HL-60 (cell line): ENCODE measurements around the gene CACNA2D1.

Experiments used
- DNase-seq, 2 experiments: peaks; one replicate each; pipeline ENCODE4 v3.0.0-alpha.2; 2010 to 2020; ENCODE audit warnings: low read depth in 1 of 2, low spot score in 1 of 2
- H3K27ac ChIP-seq: fragments of 250-450 bp; sonication (Bioruptor Pico); replicated peaks from 2 replicates; pipeline ENCODE4 v1.5.1; 2020; ENCODE audit warnings: mild to moderate bottlenecking, moderate library complexity
- H3K27me3 ChIP-seq: fragments of 250-450 bp; sonication (Bioruptor Pico); 2 replicates; pipeline ENCODE4 v1.5.1; 2021; ENCODE audit warnings: mild to moderate bottlenecking, moderate library complexity; ENCODE audit not compliant: insufficient read depth, poor library complexity, severe bottlenecking
- H3K4me3 ChIP-seq: replicated peaks from 2 replicates; pipeline ENCODE4 v1.5.1; 2011; ENCODE audit warnings: mild to moderate bottlenecking, control low read depth, low read length; ENCODE audit not compliant: insufficient read depth
- GABPA ChIP-seq: IDR thresholded peaks from 2 replicates; pipeline ENCODE4 v1.6.1; 2012; ENCODE audit warnings: low read depth
- POLR2AphosphoS5 ChIP-seq: IDR thresholded peaks from 2 replicates; pipeline ENCODE4 v1.6.1; 2012; ENCODE audit warnings: low read depth
- SPI1 ChIP-seq: IDR thresholded peaks from 2 replicates; pipeline ENCODE4 v1.6.1; 2012; ENCODE audit warnings: low read depth, mild to moderate bottlenecking, borderline replicate concordance
- TF ChIP-seq, protein P1 (sequence below): IDR thresholded peaks from one replicate; pipeline ENCODE4 v1.5.1; 2011; ENCODE audit warnings: low read length, control low read depth, inconsistent platforms; ENCODE audit not compliant: insufficient read depth
- TF ChIP-seq, protein P2 (sequence below): IDR thresholded peaks from 2 replicates; pipeline ENCODE4 v1.6.1; 2012; ENCODE audit warnings: low read depth; ENCODE audit not compliant: insufficient replicate concordance

Gene CACNA2D1

DNA sequence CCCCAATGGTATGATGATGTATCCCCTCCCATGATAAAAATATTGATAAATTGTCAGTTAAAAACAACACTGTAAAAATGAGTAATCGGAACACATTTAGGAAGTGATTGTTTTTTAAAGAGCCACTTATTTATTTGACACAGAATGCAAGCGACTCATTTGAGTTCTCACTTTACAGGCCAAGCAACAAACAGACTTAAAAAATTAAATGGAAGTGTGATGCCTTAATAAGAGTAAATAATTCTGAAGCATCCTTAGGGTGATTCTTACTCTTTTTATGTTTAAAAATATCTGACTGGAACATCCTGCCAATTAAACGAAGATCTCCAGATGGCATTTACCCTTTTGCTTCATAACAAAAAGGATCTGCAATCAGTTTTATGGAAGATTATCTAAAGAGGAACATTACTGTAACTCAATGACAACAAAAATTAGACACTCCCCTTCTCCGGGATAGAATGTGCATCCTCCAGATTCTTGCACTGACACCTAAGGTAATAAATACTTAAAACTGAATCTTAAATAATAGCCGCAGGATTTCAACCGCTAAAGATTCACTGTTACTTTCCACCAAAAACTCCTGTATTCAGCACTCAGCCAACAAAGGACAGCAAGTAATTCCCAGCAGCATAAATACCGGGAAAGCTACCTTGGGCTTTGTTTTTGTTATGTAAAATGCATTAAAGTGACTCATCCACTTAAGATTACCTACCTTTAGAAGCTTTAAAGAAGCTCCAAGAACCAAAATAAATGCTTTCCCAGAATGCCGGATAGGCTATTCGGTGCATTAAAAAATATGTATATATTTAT lies 1.7 kb downstream of the CACNA2D1 start:
- DNase-seq: no peak
- peaks cover 40% of the 10 kb centered on the region for H3K27me3 ChIP-seq
- no peak overlapping the region for H3K27ac ChIP-seq
- H3K4me3 ChIP-seq: no peak overlapping the region
- no peak for TF ChIP-seq POLR2AphosphoS5
- TF ChIP-seq SPI1: no peak
- TF ChIP-seq, protein P1, sequence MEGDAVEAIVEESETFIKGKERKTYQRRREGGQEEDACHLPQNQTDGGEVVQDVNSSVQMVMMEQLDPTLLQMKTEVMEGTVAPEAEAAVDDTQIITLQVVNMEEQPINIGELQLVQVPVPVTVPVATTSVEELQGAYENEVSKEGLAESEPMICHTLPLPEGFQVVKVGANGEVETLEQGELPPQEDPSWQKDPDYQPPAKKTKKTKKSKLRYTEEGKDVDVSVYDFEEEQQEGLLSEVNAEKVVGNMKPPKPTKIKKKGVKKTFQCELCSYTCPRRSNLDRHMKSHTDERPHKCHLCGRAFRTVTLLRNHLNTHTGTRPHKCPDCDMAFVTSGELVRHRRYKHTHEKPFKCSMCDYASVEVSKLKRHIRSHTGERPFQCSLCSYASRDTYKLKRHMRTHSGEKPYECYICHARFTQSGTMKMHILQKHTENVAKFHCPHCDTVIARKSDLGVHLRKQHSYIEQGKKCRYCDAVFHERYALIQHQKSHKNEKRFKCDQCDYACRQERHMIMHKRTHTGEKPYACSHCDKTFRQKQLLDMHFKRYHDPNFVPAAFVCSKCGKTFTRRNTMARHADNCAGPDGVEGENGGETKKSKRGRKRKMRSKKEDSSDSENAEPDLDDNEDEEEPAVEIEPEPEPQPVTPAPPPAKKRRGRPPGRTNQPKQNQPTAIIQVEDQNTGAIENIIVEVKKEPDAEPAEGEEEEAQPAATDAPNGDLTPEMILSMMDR: no peak

DNA sequence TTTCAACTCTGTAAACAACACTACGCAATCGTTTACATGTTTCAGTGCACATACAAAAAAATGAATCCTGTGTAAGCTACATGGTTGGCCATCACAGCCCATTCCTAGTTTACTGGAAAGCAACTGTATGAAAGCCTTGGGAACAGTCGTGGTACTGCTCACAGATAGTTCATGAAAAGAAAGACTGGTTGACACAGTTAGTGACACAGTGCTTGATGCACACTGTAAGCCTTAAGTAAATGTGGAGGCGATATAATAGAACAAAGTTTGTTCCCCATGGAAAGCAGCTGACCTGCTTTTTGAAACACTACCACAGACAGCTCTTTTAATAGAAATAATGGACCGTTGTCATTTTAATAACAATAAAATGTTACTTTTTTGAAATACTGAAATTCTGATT lies 5.1 kb downstream of the CACNA2D1 start:
- Histone ChIP-seq H3K4me3 (no peak overlapping the region), H3K27me3 (peaks cover 33% of the 10 kb centered on the region), H3K27ac (no peak overlapping the region)
- DNase-seq: no peak
- TF ChIP-seq, protein P2, sequence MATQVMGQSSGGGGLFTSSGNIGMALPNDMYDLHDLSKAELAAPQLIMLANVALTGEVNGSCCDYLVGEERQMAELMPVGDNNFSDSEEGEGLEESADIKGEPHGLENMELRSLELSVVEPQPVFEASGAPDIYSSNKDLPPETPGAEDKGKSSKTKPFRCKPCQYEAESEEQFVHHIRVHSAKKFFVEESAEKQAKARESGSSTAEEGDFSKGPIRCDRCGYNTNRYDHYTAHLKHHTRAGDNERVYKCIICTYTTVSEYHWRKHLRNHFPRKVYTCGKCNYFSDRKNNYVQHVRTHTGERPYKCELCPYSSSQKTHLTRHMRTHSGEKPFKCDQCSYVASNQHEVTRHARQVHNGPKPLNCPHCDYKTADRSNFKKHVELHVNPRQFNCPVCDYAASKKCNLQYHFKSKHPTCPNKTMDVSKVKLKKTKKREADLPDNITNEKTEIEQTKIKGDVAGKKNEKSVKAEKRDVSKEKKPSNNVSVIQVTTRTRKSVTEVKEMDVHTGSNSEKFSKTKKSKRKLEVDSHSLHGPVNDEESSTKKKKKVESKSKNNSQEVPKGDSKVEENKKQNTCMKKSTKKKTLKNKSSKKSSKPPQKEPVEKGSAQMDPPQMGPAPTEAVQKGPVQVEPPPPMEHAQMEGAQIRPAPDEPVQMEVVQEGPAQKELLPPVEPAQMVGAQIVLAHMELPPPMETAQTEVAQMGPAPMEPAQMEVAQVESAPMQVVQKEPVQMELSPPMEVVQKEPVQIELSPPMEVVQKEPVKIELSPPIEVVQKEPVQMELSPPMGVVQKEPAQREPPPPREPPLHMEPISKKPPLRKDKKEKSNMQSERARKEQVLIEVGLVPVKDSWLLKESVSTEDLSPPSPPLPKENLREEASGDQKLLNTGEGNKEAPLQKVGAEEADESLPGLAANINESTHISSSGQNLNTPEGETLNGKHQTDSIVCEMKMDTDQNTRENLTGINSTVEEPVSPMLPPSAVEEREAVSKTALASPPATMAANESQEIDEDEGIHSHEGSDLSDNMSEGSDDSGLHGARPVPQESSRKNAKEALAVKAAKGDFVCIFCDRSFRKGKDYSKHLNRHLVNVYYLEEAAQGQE: no peak

DNA sequence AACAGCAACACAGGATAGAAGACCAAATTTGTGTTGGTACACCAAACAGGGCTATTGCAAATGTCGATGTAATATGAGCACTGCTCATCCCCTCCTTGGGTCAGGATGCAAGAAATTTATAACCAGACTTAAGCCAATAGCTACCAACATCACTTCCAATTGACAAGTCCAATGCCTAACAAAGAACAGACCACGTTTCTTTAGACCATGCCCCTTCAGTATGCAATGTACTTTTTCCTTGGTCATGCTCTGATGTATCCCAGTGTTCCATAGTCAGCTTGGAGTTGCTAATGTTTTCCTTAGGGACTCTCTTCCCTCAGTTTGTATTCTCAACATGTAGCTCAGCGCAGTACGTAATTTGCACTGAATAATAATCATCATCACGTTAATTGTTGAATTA lies 7.8 kb downstream of the CACNA2D1 start:
- Histone ChIP-seq H3K4me3 (no peak overlapping the region), H3K27ac (no peak overlapping the region), H3K27me3 (peaks cover 15% of the 10 kb centered on the region)
- no peak for DNase-seq
- TF ChIP-seq GABPA (no peak), SPI1 (no peak), POLR2AphosphoS5 (no peak)
- TF ChIP-seq, protein P1: no peak
- TF ChIP-seq, protein P2: no peak

DNA sequence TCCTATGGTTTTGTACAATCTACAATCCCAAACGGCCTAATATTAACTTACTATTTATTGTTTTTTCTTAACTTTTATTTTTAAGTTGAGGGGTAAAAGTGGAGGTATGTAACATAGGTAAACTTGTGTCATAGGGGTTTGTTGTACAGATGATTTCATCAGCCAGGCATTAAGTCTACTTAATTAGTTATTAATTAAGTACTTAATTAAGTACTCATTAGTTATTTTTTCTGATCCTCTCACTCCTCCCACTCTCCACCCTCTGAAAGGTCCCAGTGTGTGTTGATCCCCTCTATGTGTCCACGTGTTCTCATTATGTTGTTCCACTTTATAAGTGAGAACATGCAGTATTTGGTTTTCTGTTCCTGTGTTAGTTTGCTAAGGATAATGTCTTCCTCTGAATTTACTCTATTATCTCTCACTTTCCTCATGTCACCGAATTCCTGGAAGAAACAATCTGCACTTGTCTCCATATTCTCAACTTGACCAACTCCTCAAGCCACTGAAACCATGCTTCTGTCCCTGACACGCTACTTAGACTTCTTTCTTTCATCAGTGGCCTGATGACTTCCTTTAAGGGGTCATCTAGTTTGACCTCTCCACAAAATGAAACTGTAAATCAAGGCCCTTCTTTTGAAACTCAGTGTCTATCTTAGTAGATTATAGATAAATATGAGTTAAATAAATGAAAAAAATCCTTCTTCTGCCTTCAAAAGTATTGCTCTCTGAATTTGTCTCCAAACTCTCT lies 9.1 kb downstream of the CACNA2D1 start:
- Histone ChIP-seq H3K27me3 (peaks cover 11% of the 10 kb centered on the region), H3K4me3 (no peak overlapping the region), H3K27ac (no peak overlapping the region)
- TF ChIP-seq, protein P2: no peak
- TF ChIP-seq POLR2AphosphoS5: no peak
- no peak for TF ChIP-seq SPI1
- TF ChIP-seq GABPA: no peak
- TF ChIP-seq, protein P1: no peak
- no peak for DNase-seq
